ENCODE data around the gene APH1B.
"Not testable (repeated sequence)": the region's sequence is repeated elsewhere in the genome, so short reads cannot be mapped to it uniquely, and the experiment has no call there.

The APH1B gene

GRCh38 chr15:63335543-63336240 is 58.3 kb downstream of the APH1B start:
- no peak for DNase-seq

DNA sequence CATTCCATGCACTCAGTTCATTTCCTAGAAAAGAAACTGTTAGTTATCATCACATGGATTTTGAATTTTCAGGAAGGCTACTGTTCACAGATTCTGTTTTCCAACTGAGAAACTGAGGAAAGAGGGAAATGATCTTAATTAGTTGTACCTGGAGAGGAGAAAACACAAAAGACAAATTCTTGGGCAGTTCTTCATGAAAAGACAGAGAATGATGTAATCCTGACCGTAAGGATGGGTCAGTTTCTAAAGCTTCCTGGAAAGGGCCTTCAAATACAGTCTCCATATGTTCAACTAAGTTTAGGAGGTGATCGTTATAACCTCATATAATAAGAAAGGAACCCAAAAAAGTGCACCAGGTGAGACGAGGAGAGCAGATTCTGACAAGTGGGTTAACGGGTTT is 59.6 kb downstream of the APH1B start:
- DNase-seq: no peak

GRCh38 chr15:63338170-63338569 is 60.8 kb downstream of the APH1B start:
- DNase-seq: no peak

DNA sequence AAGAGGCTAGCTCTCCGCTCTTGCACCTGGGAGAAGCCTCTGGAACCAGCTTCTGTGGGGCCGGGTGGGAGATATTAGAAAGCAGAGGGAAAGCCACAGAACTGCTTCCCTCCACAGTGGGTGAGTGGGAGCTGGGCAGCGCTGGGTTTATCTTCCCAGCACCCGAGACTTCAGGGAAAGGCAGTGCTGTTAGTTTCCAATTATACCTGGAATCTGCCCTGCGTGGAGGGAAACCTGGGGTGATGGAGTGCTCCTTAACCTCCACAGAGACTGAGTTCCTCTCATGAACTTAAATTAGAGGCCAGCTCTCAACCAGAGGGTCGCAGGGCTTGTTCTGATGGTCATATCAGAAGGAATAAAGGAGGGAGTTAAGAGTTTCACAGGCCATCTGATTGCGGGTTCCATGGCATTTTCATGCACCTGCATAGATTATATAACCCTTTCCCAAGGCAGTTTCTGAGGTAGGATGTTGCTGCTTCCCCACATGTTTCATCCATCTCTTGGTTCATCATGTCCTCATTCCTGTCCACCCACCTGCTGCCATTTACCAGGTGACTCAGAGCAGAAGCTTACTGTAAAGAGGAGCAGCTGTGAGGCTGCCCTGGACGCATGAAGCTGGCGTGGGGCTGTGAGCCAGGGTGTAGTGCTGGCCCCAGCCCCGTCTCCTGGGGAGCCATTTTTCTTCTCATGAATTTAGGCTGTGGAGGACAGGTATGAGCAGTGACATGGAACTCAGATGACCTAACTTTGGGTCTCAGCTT is 61.8 kb downstream of the APH1B start:
- no peak for DNase-seq

GRCh38 chr15:63339836-63340235 is 62.4 kb downstream of the APH1B start:
- DNase-seq: no peak

- no peak for DNase-seq
Observed at GRCh38 chr15:63340353-63340752, 62.9 kb downstream of the APH1B start.

- DNase-seq: no peak
Observed at GRCh38 chr15:63340878-63341277, 63.5 kb downstream of the APH1B start.

GRCh38 chr15:63341898-63342297 is 64.5 kb downstream of the APH1B start:
- DNase-seq: no peak

- not testable (repeated sequence) for DNase-seq
Observed at GRCh38 chr15:63342996-63343562, 65.7 kb downstream of the APH1B start.

DNA sequence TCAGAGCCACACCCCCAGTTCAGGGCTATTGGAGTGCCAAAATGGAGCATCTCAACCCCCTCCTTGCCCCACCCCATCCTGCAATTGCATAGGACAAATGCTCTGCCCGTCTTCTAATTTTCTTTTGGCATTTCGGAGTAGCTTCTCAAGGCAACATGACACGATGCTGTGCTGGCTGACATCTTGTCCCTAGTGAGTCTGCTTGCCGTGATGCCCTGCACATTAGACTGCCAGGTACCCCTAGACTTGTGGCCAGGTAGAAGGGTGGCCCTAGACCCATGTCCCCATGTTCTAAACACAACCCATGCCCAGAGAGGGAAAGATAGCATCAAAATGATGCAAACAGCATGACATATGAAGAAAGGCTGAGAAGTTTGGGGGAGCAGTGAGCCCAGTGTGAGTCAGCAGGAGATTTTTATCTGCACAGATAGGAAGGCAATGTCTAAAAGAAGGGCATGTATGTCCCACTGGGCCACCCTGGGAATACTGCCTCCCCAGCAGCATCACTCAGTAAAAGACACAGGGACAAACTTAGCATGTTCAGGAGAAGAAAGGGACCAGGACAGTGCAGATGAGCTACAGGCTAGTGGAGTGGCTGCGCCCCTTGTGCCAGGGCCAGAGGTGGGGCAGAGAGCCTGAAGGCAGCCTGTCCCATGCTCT is 67.5 kb downstream of the APH1B start:
- no peak for DNase-seq

DNA sequence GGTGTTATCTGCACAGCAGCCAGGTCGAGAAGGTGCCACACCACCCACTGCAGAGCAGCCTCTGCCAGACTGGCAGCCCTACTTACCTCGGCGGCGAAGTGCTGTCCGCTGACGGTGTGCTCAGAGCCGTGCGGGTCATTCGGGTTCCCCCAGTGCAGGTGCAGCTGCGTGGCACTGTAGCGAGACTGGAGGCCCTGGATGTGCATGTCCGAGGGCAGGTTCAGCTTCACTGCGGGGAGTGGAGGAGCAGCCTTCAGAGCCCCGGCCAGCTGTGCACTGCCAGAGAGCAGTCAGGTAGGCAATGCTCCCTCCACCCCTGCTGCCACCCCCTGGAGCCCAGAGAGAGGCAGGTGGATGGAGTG is 68.0 kb downstream of the APH1B start:
- no peak for DNase-seq

DNA sequence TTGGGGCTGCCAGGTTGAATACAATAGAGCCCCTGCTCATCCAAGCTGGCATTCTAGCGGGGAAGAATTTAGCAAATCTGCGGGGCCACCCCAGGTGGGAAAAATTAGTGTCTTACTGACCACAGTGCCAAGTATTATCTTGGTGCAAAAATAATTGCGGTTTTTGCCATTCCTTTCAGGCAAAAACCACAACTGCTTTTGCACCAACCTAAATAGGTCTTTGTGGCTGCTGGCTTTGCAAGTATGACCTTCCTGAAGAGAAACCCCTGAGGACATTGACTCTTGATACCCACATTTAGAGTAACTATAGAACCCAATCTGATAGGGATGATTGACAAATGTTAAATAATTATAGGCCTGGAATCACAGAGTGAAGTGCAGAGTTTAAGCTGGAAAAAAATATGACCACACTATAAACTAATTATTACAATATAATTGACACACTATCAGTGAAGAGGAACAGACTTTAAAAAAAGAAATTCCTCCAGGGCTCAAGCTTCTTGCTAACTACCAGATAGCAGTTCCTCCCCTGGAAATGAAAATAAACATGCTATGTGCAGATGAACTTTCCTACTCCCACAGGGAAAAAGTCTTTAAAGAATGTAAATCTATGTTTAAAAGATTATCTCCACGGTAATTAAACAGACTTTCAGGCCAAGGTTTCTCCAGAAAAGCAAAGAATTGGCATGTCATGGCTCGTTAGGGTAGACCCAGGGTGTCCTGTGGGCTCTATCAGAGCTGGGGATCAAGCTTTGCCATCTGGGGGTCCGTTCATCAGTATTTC is 69.9 kb downstream of the APH1B start:
- no peak for DNase-seq

GRCh38 chr15:63348392-63348791 is 71.0 kb downstream of the APH1B start:
- peak; percentile 48 for DNase-seq

DNA sequence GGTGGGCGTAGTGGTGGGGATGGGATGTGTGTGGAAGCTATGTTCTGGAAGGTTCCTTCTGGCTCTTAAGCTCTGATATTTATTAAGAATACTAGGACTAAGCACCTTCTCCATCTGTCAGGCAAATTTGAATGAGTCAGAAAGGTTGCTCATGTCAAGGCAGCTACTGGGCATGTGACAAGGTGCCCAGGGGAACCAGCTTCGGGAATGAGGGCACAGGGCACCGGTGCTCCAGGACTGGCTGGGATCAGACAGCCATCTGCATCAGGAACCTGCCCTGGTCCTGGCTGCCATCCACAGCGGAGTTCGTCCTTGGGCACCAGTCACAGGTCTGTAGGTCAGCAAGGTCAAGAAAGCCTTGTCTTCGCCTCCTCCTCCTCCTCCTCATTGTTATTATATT is 71.8 kb downstream of the APH1B start:
- DNase-seq: no peak

DNA sequence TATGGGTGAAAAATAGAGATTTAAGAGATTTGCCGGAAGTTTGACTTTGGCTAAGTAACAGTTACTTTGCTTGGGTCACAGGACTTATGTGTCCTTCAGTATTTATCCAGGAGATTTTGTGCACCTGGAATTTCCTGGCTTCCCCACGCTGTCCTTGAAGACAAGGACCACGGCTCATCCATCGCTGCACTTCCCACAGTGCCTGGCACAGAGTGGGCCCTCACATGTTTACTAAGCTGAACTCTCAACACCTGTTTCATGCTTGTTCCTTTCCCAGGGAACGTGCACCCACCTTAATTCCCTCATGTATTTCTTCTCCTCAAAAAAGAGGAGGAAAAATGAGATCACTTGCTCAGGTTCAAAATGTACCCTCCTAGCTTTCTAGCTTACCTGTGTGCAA is 72.2 kb downstream of the APH1B start:
- DNase-seq: no peak

DNA sequence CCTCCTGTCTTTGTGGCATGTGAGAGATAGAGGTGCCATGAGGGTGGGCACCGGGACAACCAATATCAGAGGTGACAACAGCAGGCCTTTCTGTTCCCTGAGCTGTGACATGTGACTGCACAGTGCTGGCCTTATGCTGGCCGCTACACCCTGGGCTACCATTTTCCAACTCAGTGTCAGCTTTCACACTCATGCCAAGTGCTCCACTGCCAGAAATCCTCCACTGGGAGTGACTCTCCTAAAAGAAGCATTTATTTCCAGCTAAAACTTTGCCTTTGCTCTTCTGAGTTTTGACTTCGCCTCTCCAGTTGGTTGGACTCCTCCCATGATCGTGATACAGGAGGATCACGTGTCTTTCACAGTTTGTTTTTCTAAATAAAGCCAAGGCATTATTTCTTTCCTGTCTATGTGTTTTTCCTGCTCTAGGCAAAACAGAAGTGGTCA is 72.8 kb downstream of the APH1B start:
- no peak for DNase-seq

DNA sequence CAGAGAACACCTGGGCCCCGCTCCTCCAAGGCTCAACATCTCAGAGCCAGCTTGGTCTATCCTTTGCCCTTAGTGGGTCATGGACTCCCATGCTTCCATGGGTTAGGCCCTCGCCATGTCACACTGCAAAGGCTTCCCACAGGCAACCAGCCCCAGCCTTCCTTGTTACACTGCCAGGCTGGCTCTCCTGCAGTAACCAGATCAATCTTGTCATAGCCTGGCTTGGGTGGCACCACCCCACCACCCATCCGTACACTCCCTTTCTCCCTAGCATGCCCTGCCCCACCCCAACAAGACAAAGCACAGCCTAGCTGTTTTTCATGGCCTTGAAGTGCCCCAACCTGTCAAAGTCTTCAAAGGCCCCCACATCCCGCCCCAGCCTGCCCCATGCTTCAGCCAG is 73.8 kb downstream of the APH1B start:
- DNase-seq: no peak

- DNase-seq: no peak
Observed at GRCh38 chr15:63352808-63353207, 75.4 kb downstream of the APH1B start.

DNA sequence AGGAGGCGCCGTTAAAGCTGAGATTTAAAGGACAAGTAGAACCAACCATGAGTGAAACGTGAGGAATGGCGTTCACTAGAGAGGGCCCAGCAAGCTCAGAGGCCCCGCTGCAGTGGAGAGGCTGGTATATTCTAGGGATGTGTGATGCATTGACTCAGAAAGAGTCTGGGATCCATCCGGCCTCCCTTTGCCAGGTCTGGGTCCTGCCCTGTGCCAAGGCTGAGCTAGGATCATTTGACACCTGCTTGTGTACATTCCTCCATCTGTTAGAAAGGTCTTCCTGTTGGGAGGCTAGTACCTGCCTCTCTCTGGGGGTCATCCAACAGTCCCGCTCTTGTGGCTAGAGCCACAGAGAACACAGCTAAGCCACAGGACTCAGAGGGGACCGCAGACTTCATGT is 75.9 kb downstream of the APH1B start:
- DNase-seq: no peak

DNA sequence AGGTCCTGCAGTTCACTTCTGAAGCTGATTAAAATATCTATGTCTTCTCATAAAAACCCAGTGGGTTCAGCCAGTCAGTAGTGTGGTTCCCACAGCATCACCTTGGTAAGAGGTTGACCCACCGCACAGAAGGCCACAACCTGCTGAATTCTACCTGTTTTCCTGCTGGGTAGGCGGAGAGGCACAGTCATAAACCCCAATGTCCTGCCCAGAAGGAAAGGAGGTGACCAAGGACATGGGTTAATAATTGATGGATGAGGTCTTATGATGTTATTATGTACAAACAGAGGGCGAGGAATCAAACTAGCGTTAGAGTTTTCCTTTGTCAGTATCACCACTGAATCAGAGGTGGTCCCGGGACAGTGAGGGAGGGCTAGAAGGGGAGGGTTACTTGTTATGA is 76.5 kb downstream of the APH1B start:
- DNase-seq: no peak

- no peak for DNase-seq
Observed at GRCh38 chr15:63354821-63355650, 77.6 kb downstream of the APH1B start.

GRCh38 chr15:63357061-63357460 is 79.7 kb downstream of the APH1B start:
- no peak for DNase-seq
